NCI-H2081 treated with DMSO at 0.1 percent for 48 hours (cell line): ENCODE data around the gene GSG1L2.

Experiments
- DNase-seq: peaks from one replicate; lab custom pipeline; 2025; lab: John Stamatoyannopoulos, UW

Gene GSG1L2

GRCh38 chr17:9821921-9822320, at the start of gene GSG1L2:
Gene GSG1L2 (minus strand): TSS chr17:9822079. CDS start chr17:9822071, 8 bp downstream.
- no peak for DNase-seq

GRCh38 chr17:9868552-9868951, 46.7 kb upstream of the GSG1L2 start:
- DNase-seq = no peak

GRCh38 chr17:9865586-9865985, 43.7 kb upstream of the GSG1L2 start:
- DNase-seq = no peak

GRCh38 chr17:9862949-9863348, 41.1 kb upstream of the GSG1L2 start:
- no peak for DNase-seq

GRCh38 chr17:9862220-9862619, 40.3 kb upstream of the GSG1L2 start:
- DNase-seq = no peak

GRCh38 chr17:9860851-9861250, 39.0 kb upstream of the GSG1L2 start:
- no peak for DNase-seq

- DNase-seq = no peak
Observed at GRCh38 chr17:9859781-9860180, 37.9 kb upstream of the GSG1L2 start.

GRCh38 chr17:9855036-9855435, 33.2 kb upstream of the GSG1L2 start:
- DNase-seq = no peak

- no peak for DNase-seq
Observed at GRCh38 chr17:9854255-9854654, 32.4 kb upstream of the GSG1L2 start.

GRCh38 chr17:9850151-9850550, 28.3 kb upstream of the GSG1L2 start:
- no peak for DNase-seq

- no peak for DNase-seq
Observed at GRCh38 chr17:9845306-9845705, 23.4 kb upstream of the GSG1L2 start.

- DNase-seq = no peak
Observed at GRCh38 chr17:9844153-9844552, 22.3 kb upstream of the GSG1L2 start.

- no peak for DNase-seq
Observed at GRCh38 chr17:9843152-9844010, 21.5 kb upstream of the GSG1L2 start.

GRCh38 chr17:9842057-9842758, 20.3 kb upstream of the GSG1L2 start:
- DNase-seq = no peak

GRCh38 chr17:9839433-9839832, 17.6 kb upstream of the GSG1L2 start:
- DNase-seq = no peak

GRCh38 chr17:9837551-9838471, 15.9 kb upstream of the GSG1L2 start:
- no peak for DNase-seq

GRCh38 chr17:9833922-9834321, 12.0 kb upstream of the GSG1L2 start:
- DNase-seq = no peak

GRCh38 chr17:9830711-9831110, 8.8 kb upstream of the GSG1L2 start:
- no peak for DNase-seq

GRCh38 chr17:9829343-9829742, 7.5 kb upstream of the GSG1L2 start:
- no peak for DNase-seq

GRCh38 chr17:9828296-9829295, 6.7 kb upstream of the GSG1L2 start:
- DNase-seq = no peak

GRCh38 chr17:9825641-9826150, 3.8 kb upstream of the GSG1L2 start, which contains the start of gene GLP2R:
Gene GLP2R (plus strand): TSS chr17:9825924. CDS start chr17:9826064, 140 bp downstream.
- DNase-seq = no peak
